Adipocyte (in vitro differentiated cells): ENCODE data around the gene DAB1.

Experiments
- DNase-seq: peaks from one replicate; pipeline ENCODE4 v3.0.0-alpha.2; 2015; ENCODE audit warnings: low read depth
- H3K27me3 ChIP-seq: replicated peaks from 2 replicates; pipeline ENCODE4 v1.7.0; 2013; ENCODE audit warnings: mild to moderate bottlenecking, low read length, moderate library complexity; ENCODE audit not compliant: control insufficient read depth, insufficient read depth
- H3K36me3 ChIP-seq: 2 replicates; pipeline ENCODE4 v1.7.0; 2013; ENCODE audit warnings: low read length, mild to moderate bottlenecking, moderate library complexity; ENCODE audit not compliant: control insufficient read depth, insufficient read depth, severe bottlenecking
- H3K4me1 ChIP-seq: 2 replicates; pipeline ENCODE4 v1.7.0; 2013; ENCODE audit warnings: mild to moderate bottlenecking, low read length, moderate library complexity; ENCODE audit not compliant: control insufficient read depth, insufficient read depth
- H3K4me3 ChIP-seq: 2 replicates; pipeline ENCODE4 v1.7.0; 2013; ENCODE audit warnings: mild to moderate bottlenecking, low read length, moderate library complexity
- H3K9ac ChIP-seq: 2 replicates; pipeline ENCODE4 v1.7.0; 2013; ENCODE audit warnings: mild to moderate bottlenecking, low read length, moderate library complexity
- H3K9me3 ChIP-seq: 2 replicates; pipeline ENCODE4 v1.7.0; 2013; ENCODE audit warnings: mild to moderate bottlenecking, low read length, moderate library complexity; ENCODE audit not compliant: control insufficient read depth

DAB1 gene

DNA sequence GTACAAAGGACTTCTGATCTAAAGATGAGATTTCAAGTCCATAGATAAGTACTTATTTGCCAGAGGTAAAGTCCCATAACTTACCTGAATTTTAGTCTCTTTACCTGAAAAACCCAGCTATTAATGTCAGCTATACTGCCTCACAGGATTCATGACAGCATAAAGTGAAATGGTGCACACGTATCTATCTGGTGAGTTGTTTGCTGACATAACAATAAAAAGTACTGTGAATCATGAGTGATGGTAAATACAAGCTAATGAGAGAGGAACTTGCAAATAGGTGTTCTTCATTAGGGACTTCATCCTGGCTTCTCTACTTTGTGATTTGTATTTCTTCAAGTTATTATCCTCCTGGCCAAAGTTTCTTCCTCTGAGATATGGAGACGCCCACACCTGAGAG, 233.0 kb downstream of the DAB1 start:
- Histone ChIP-seq H3K4me3 (no peak overlapping the region), H3K27me3 (no peaks in the 10 kb centered on the region), H3K36me3 (no peaks in the 10 kb centered on the region), H3K9me3 (no peaks in the 10 kb centered on the region), H3K4me1 (peaks cover 3% of the 10 kb centered on the region), H3K9ac (no peak overlapping the region)
- DNase-seq = no peak

DNA sequence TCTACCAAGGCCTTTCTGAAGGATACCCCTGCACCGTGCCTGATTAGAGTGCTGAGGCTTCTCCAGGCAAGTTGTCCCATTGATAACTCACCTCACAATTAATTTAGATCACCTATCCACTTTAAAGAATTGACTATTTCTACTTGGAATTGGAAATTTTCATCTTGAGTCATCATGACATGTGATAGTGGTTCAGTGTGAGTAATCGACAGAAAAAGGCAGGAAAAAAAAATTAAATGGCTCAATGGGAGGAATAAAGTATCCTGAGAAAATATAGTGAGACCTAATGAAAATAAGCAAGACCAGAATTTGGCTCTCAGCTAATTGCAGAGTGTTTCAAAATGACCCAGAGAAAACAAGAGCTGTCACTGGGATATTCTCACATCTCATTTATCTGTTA, 235.7 kb downstream of the DAB1 start:
- Histone ChIP-seq H3K9me3 (no peaks in the 10 kb centered on the region), H3K4me1 (peaks cover 3% of the 10 kb centered on the region), H3K4me3 (no peak overlapping the region), H3K36me3 (no peaks in the 10 kb centered on the region), H3K9ac (no peak overlapping the region), H3K27me3 (no peaks in the 10 kb centered on the region)
- DNase-seq = no peak

DNA sequence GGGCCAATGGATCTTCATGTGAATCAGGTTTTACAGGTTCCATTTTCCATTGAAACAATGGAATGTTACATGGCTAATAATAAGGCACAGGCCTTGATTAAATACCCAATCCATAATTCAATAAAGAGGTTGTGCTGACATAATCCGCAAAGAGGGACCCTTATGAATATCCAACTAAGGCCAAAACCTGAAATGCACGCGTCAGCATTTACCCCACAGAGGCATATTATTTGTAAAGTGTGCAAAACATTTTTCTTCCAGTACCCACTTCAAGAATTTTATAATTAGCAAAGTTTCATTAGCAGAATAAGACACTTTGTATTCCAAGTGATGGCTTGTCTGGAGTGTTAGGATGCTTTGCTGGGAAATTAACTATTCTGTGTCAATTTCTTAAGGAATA, 237.4 kb downstream of the DAB1 start:
- no peaks in the 10 kb centered on the region for H3K27me3 ChIP-seq
- no peaks in the 10 kb centered on the region for H3K36me3 ChIP-seq
- H3K9me3 ChIP-seq = no peaks in the 10 kb centered on the region
- H3K4me3 ChIP-seq = no peak overlapping the region
- H3K9ac ChIP-seq = no peak overlapping the region
- H3K4me1 ChIP-seq = peaks cover 3% of the 10 kb centered on the region
- DNase-seq = no peak

DNA sequence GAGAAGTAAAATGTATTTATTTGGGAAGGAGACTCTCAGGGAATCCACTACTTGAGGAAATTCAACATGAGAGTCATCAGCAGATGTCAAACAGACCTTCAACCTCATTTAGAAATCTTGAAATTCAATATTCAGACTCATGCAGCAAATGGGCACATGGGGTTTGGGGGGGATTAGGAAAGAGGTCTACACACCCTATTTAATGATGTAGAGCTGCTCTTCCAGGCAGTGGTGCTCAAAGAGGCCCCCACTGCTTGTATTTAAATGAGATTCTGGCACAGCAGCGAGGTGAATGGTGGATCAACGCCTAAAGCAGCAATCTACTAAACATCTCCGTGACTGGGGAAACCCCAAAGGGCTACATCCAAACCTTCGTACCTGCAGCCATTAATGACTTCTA, 244.9 kb downstream of the DAB1 start:
- H3K27me3 ChIP-seq = no peaks in the 10 kb centered on the region
- H3K9me3 ChIP-seq = no peaks in the 10 kb centered on the region
- H3K9ac ChIP-seq = no peak overlapping the region
- H3K36me3 ChIP-seq = no peaks in the 10 kb centered on the region
- no peak for DNase-seq
- H3K4me3 ChIP-seq = no peak overlapping the region
- H3K4me1 ChIP-seq = no peaks in the 10 kb centered on the region

DNA sequence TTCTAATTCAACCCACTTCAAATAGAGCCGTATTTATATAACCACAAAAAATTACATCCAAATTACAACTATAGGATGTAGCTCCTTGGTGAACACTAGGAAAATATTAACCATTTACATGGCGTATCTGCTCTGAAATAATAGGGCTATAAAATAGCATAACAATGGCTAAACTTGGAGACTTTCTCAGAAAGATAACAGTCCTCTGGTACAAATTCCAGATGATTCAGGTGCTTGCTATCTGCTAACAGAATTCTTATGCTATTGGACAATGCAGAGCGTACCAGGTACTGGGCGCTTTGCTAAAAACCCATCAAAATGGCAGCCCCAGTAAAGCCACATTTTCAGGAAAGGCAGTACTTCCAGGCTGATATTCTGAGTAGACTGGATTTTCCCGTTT, 248.4 kb downstream of the DAB1 start:
- Histone ChIP-seq H3K9ac (no peak overlapping the region), H3K9me3 (no peaks in the 10 kb centered on the region), H3K4me3 (no peak overlapping the region), H3K36me3 (no peaks in the 10 kb centered on the region), H3K4me1 (peaks cover 5% of the 10 kb centered on the region), H3K27me3 (no peaks in the 10 kb centered on the region)
- no peak for DNase-seq

DNA sequence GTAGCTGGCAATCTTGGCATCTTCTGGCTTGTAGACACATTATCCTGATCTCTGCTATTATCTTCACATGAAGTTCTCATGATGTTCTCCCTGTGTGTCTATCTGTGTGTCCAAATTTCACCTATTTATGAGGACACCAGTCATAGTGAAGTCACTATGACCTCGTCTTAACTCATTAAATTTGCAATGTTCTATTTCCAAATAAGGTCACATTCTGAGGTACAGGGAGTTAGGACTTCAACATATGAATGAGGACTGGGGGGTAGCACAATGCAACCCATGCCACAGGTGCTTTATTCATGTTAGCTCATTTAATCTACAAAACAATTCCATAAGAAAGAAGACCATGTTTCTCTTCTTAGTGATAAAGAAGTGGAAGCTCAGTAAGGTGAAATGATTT, 251.8 kb downstream of the DAB1 start:
- no peak for DNase-seq
- H3K9ac ChIP-seq = no peak overlapping the region
- H3K36me3 ChIP-seq = no peaks in the 10 kb centered on the region
- no peaks in the 10 kb centered on the region for H3K27me3 ChIP-seq
- H3K9me3 ChIP-seq = no peaks in the 10 kb centered on the region
- no peak overlapping the region for H3K4me3 ChIP-seq
- peaks cover 5% of the 10 kb centered on the region for H3K4me1 ChIP-seq

DNA sequence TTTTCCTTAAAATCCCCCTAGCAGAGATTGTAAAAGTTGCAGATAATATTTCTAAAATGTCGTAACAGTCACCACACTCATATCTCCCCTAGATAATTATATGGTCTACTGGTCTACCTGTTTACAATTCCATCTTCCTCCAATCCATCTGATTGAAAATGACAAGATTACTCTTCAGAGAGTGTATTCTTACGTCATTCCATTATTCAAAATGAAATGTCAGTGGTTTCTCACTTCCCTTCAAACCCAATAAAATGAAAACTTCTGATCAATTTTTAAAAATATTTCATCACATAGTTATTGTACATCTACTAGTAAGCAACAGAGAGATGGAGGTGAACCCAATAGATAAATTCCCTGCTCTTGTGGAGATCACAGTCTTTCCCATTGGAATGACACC, 255.9 kb downstream of the DAB1 start:
- H3K9me3 ChIP-seq = no peaks in the 10 kb centered on the region
- H3K27me3 ChIP-seq = no peaks in the 10 kb centered on the region
- no peak overlapping the region for H3K9ac ChIP-seq
- H3K4me3 ChIP-seq = no peak overlapping the region
- H3K4me1 ChIP-seq = peaks cover 29% of the 10 kb centered on the region
- H3K36me3 ChIP-seq = no peaks in the 10 kb centered on the region
- no peak for DNase-seq

DNA sequence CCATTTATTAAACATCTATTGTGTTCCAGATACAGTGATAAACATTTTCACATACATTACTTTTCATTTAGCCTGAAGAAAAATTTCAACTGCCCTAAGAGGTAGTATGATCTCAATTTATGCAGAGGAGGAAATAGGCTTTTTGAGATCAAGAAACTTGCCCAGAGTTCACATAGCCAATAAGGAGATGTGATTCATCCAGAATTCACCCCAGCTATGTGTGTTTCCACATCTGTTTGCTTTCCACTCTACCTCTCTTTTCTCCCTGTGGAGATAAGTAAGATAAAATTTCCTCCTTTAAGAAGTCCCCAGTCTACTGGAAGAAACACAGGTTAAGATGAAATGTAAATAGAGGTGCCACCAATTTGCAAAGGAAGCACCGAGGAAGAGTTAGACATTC, 258.3 kb downstream of the DAB1 start:
- no peak overlapping the region for H3K4me3 ChIP-seq
- no peak overlapping the region for H3K9ac ChIP-seq
- DNase-seq = peak; percentile 25
- H3K27me3 ChIP-seq = no peaks in the 10 kb centered on the region
- H3K36me3 ChIP-seq = no peaks in the 10 kb centered on the region
- H3K9me3 ChIP-seq = no peaks in the 10 kb centered on the region
- H3K4me1 ChIP-seq = peaks cover 34% of the 10 kb centered on the region

DNA sequence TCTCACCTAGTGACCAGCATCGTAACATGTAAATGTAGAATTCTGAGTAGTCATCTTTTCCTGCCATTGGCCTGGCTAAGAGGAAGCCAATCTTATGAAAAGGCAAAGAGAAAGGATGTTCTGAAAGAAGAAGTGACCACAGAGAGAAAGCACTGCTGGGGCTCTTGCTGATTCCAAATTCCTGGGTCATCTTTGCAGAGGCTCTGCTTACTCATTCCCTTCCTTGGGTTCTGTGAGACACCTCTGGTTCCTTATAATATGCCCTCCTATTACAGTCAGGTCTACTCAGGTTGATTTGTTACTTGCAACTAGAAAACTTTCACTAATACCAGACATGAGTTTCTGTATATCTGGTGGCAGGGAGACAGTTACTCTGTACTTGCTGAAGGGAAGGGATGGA, 259.3 kb downstream of the DAB1 start:
- DNase-seq = no peak
- Histone ChIP-seq H3K27me3 (no peaks in the 10 kb centered on the region), H3K4me3 (no peak overlapping the region), H3K4me1 (peaks cover 34% of the 10 kb centered on the region), H3K9ac (no peak overlapping the region), H3K36me3 (no peaks in the 10 kb centered on the region), H3K9me3 (no peaks in the 10 kb centered on the region)

DNA sequence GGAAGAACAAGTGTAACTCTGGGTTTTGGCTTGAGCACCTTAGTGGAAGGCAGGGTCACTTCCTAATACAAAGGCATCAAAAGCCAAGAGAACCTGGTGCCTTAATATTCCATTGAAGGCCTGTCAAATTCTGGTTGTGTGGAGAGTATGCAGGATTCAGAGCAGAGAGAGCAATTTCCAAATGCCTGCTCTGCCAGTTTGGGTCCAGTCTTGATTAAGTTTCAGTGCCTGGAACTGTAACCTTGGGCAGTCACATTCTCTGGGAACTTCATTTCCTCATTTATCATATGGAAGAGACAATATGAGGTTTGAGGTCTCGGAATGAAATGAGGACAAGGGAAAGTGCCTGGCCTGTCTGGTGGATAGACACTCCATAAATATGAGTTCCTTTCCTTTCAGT, 260.1 kb downstream of the DAB1 start:
- H3K4me1 ChIP-seq = peaks cover 34% of the 10 kb centered on the region
- no peaks in the 10 kb centered on the region for H3K27me3 ChIP-seq
- H3K9ac ChIP-seq = no peak overlapping the region
- no peak overlapping the region for H3K4me3 ChIP-seq
- H3K36me3 ChIP-seq = no peaks in the 10 kb centered on the region
- DNase-seq = no peak
- no peaks in the 10 kb centered on the region for H3K9me3 ChIP-seq

DNA sequence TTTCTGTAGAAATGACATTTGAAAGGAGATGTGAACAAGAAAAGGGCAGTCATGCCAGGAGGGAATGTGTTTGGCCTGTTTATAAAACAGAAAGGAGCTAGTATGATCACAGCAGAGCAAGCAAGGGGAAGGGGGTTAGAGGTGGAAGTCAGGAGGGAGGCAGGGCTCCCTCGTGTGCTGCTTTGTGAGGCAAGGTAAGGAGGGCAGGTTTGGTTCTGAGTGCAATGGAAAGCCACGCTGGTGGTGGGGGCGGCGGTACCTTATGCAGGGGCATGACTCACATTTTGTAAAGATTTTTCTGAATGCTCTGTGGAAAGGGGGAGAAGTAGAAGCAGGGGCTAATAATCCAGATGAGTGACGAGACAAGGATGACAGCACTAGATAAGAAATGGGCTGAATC, 260.5 kb downstream of the DAB1 start:
- H3K4me1 ChIP-seq = peaks cover 37% of the 10 kb centered on the region
- H3K9ac ChIP-seq = peak overlapping the region; percentile 7
- no peak for DNase-seq
- no peak overlapping the region for H3K4me3 ChIP-seq
- no peaks in the 10 kb centered on the region for H3K36me3 ChIP-seq
- no peaks in the 10 kb centered on the region for H3K27me3 ChIP-seq
- no peaks in the 10 kb centered on the region for H3K9me3 ChIP-seq

DNA sequence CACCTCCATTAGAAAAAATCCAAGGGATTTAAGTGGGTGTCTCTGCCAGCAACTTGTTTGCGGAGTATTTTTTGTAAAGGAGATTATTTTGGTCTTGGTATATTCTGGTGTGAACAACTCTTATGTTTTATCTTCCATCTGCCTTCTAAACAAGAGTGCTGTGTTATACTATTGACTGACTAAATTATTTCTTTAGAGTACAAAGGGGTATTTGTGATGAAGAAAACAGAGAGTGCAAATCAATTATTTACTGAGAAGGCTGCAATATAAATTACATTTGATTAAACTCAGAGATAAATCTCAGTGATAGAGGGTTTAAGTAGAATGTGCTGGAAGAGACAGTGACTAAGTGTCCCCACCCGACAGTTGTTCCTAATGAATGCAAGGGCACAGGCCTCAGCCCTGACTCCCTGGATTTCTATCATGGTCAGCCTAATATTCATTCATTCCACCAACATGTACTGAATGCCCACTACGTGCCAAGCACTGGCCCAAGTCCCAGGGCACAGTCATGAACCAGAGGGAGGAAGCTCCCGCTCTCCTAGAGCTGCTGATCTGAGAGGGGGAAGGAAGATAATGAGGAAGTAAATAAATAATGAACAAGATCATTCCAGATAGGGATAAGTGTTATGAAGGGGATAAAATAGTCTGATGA, 261.1 kb downstream of the DAB1 start:
- no peak for DNase-seq
- Histone ChIP-seq H3K9ac (peak overlapping the region; percentile 7), H3K4me3 (no peak overlapping the region), H3K27me3 (no peaks in the 10 kb centered on the region), H3K4me1 (peaks cover 41% of the 10 kb centered on the region), H3K36me3 (no peaks in the 10 kb centered on the region), H3K9me3 (no peaks in the 10 kb centered on the region)
